ENCODE measurements around the gene PACRG.

DNA sequence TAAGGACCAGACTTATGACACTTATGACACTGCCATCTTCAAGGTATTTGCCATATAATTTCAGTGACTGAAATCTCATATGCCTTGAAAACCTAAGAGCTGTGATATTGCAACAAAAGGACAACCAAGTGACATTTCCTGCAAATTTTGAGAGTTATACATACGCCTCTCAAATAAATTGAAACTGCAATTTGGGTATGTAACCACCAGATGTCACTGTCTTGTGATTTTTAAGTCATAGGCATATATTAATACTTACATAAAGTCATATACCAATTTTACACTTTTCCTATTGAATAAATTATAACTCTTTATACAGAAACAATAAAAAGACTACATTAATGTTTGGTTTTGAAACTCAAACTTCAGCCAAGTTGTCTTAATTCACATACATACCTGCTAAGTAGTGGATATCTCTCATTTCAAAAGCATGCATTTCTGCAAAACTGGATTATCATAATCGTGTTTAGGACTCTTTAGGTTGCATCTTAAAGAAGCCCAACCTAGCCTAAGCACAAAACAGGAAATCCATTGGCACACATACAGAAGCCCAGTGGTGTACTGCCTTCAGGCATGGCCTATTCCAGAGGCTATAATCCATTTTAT is 180.2 kb downstream of the PACRG start:
- TF ChIP-seq, protein P1, sequence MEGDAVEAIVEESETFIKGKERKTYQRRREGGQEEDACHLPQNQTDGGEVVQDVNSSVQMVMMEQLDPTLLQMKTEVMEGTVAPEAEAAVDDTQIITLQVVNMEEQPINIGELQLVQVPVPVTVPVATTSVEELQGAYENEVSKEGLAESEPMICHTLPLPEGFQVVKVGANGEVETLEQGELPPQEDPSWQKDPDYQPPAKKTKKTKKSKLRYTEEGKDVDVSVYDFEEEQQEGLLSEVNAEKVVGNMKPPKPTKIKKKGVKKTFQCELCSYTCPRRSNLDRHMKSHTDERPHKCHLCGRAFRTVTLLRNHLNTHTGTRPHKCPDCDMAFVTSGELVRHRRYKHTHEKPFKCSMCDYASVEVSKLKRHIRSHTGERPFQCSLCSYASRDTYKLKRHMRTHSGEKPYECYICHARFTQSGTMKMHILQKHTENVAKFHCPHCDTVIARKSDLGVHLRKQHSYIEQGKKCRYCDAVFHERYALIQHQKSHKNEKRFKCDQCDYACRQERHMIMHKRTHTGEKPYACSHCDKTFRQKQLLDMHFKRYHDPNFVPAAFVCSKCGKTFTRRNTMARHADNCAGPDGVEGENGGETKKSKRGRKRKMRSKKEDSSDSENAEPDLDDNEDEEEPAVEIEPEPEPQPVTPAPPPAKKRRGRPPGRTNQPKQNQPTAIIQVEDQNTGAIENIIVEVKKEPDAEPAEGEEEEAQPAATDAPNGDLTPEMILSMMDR (IDR thresholded peaks at IDR 0.05) = peak; percentile 60
- no peak for TF ChIP-seq TAF1 (IDR thresholded peaks at IDR 0.05; ENCODE audit: borderline replicate concordance, low read depth, low read length)
- TF ChIP-seq RAD21 (IDR thresholded peaks at IDR 0.05; ENCODE audit: low read length) = peak; percentile 30; the same call in 1 of the 2 replicates
- TF ChIP-seq RFX5 (IDR thresholded peaks at IDR 0.05; ENCODE audit: low read length) = no peak
- no peak for TF ChIP-seq GABPA (IDR thresholded peaks at IDR 0.05; ENCODE audit: low read depth)
- TF ChIP-seq EP300 (IDR thresholded peaks at IDR 0.05; ENCODE audit: borderline replicate concordance in 1 of 2, low read depth in 1 of 2, low read length in 1 of 2) = no peak
